HG03432 (cell line): ENCODE measurements around the gene SLC7A8.

Source experiments
- ATAC-seq: cut with Tn5 transposase; IDR thresholded peaks from one replicate; pipeline ENCODE4 v1.9.1; 2021; ENCODE audit warnings: mild to moderate bottlenecking, moderate library complexity; ENCODE audit not compliant: unreplicated experiment

SLC7A8 gene

DNA sequence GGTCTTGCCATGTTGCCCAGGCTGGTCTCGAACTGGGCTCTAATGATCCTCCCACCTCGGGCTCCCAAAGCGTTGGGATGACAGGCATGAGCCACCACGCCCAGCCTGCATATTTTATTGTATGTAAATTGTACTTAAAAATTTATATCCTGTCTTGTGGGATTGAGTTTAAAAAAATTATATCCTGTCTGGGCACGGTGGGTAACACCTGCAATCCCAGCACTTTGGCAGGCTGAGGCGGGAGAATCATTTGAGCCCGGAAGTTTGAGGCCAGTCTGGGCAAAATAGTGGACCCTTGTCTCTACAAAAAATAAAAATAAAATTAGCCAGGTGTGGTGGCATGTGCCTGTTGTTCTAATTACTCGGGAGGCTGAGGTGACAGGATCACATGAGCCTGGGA, 50.5 kb downstream of the SLC7A8 start:
- ATAC-seq: no peak

GRCh38 chr14:23131482-23131881, 52.0 kb downstream of the SLC7A8 start:
- ATAC-seq: no peak

GRCh38 chr14:23130871-23131270, 52.6 kb downstream of the SLC7A8 start:
- ATAC-seq: no peak

- no peak for ATAC-seq
Measured at GRCh38 chr14:23129759-23130316, 53.6 kb downstream of the SLC7A8 start.

GRCh38 chr14:23128969-23129758, 54.3 kb downstream of the SLC7A8 start:
- ATAC-seq: no peak

DNA sequence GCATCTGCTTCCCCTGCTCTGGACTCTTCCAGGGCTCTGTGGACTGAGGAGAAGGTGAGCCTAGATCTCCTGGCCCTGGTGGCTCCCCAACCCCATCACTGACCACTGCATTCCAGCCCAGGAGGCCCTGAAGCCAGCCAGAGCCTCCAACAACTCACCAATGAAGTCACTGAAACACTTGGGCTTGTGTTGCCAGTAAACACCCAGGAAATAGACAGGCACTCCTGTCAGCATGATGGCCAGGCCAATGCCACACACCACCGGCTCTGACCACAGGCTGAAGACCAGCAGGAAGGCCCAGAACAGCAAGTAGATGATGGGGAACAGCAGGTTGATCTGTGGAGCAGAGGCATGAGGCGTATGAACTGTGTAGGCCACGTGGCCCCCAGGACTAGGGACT, 55.6 kb downstream of the SLC7A8 start:
- ATAC-seq: no peak

DNA sequence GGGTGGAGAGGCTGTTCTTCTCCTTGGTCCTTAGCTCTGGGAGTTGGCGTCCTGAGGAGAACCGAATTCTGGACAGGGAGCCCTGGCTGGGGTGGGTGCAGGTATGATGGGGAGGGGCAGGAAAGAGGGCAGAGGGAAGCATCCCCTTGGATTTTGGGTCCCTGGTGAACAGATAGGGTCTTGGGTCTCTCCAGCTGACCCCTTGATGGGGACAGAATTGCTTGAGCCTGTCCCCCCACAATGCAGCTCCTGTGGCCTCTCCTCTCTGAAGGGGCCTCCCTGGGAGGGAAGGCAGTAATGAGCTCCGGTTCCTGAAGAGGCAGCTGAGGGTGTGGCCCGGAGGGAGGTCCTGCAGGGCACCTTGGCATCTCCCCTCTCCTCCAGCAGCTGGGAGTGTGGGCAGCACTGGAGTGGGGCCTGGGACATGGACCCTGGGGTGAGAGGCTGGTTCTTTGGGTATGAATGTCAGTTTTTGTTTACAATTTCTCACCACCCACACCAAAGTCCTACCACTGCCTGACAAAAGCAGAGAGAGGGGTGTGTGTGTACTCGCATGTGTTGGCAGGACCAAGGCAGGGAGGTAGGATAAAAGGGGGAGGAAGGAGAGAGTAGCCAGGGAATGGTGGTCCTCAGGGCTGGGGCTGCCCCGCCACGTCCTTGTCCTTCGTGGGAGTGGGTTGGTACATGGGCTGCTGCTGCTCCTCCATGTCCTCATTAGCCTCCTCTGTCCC, 56.7 kb downstream of the SLC7A8 start:
- no peak for ATAC-seq

GRCh38 chr14:23125933-23126524, 57.4 kb downstream of the SLC7A8 start:
- no peak for ATAC-seq

GRCh38 chr14:23125011-23125410, 58.4 kb downstream of the SLC7A8 start:
- ATAC-seq: no peak

GRCh38 chr14:23124337-23124954, 59.0 kb downstream of the SLC7A8 start:
- no peak for ATAC-seq

- no peak for ATAC-seq
Measured at GRCh38 chr14:23123419-23123818, 60.0 kb downstream of the SLC7A8 start.

GRCh38 chr14:23122086-23122485, 61.4 kb downstream of the SLC7A8 start:
- no peak for ATAC-seq

DNA sequence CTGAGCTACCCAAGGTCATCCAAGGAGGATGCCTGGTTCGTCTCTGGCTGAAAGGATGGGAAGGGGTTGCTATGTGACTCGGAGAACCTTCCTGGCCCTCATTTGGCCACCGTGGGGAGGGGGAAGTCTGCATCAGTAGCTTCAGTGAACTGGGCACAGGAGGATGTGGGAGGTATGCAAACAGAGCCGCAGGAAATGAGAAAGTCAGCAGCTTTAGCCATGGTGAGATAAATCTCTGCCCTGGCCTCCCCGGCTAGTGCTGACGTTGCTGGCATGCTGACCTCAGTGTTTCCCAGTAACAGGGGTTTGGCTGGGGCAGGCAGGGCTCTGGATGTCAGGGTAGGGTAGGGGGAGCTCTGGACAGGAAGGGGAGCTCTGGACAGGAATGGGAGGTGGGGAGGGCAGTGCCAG, 62.1 kb downstream of the SLC7A8 start:
- ATAC-seq: peak; percentile 50

DNA sequence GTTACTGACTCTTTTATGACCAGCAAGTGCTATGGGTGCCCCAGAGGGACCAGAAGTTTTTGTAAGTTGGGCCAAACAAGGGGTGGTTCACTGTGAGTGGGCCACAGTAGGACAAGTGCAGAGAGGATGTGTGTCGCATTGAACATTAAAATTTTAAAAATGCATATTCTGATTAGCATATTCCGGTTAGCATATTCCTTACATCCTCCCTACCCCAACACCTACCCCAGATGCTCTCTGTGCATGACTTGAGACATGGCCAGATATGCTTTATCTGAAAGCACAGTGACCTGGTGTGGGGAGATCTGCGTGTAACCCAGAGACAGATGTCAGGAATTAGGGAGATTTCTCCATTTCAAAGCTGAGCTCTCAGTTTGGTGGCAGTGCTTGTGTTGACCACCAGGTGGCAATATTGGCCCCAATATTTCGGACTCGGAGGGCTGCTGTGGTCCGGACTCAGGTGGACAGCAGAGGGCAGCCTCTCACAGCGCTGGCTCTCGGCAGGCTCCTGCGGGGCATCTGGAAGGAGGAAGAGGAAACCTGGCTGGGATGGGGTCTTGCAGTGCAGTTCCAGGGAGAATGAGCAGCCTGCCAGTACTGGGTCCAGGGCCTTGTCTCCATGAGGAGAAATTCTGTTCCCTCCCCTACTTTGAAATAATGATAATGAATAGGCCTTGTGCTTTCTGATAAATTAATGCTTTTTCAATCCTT, 62.8 kb downstream of the SLC7A8 start:
- ATAC-seq: peak; percentile 81

DNA sequence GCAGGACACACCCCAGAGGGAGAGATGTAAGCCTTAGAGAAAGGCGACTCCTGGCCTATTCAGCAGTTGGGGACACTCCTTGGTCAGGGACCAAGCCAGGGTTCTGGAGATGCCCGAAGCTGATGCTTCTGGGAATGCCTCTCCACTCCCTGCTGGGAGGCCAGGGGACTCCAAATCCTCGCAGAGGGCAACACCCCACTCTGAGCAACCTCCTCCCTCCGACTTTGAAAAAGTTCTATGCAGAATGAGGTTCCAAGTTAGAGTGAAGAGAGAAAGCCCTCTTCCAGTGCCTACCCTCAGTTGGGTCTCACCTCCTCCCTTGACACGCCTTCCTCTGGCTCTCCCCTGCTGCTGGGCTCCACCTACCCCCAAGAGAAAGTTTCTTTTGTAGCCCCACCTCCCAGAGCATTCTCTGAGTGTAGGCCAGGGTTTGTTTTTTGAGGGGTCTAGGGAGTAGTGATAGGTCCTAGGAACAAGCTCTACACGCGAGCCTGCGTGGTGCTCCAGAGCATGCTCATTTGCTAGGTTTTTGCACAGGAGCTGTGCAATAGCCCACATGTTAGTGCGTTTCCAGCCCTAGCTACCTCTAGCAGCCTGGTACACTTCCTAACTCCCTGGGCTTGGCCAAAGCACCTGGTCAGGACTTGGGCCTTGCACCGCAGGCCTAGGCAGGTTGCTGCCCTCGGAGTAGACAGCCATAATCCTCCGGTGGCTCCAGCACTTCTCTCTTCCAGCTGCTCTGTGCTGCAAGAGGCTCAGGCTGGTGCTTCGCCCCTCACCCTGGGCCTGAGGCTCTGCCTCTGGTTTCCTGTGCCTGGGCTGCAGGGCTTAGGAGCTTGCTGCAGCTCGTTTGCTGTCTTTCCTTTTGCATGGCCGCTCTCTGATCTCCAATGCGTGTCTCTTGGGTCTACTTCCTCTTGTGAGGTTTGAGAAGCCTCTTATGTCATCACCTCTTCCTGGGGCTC, 63.8 kb downstream of the SLC7A8 start:
- no peak for ATAC-seq

- no peak for ATAC-seq
Measured at GRCh38 chr14:23118506-23119362, 64.7 kb downstream of the SLC7A8 start, which contains the start of gene CEBPE. TSS of gene CEBPE (minus strand) at chr14:23119255. CDS start at chr14:23119091, 164 bp downstream.

DNA sequence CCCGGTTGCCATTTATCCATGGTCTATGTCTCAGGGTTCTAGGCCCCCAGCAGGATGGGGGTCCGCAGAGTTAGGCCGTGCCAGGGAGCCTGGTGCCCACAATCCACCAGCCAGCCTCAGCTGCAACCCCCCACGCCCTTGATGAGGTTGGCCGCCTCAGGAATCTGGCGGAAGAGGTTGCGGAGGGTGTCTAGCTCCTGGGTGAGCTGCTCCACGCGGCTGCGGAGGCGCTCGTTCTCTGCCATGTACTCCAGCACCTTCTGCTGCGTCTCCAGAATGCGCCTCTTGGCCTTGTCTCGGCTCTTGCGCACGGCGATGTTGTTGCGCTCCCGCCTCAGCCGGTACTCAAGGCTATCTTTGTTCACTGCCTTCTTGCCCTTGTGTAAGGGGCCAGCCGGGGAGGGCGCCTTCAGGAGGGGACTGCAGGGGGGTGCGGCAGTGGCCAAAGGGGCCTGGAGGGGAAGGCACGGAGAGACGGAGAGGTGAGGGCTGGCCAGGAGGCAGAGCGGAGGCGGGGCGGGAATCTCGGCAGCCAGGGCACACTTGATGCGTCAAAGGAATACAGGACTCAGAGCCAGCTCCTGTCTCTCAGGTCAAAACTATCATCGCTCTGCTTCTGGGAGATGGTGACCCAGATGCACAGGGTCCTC, 66.0 kb downstream of the SLC7A8 start:
- no peak for ATAC-seq

GRCh38 chr14:23115918-23116317, 67.5 kb downstream of the SLC7A8 start:
- no peak for ATAC-seq
